DMS153 treated with DMSO at 0.1 percent for 48 hours (cell line): ENCODE measurements around the gene ANKK1.

Experiments used
- DNase-seq: peaks from one replicate; lab custom pipeline; 2025; ENCODE audit not compliant: unreplicated experiment; lab: John Stamatoyannopoulos, UW

Gene ANKK1

GRCh38 chr11:113387605-113388211 lies at the start of gene ANKK1:
ANKK1 (plus strand) TSS chr11:113387779; CDS start chr11:113387885, 106 bp downstream.
- no peak for DNase-seq

GRCh38 chr11:113338730-113339129 lies 48.8 kb upstream of the ANKK1 start:
- no peak for DNase-seq

- no peak for DNase-seq
Observed at GRCh38 chr11:113339929-113340589, 47.5 kb upstream of the ANKK1 start.

- DNase-seq: peak; percentile 26
Observed at GRCh38 chr11:113341388-113342165, 46.0 kb upstream of the ANKK1 start.

GRCh38 chr11:113345978-113346377 lies 41.6 kb upstream of the ANKK1 start:
- DNase-seq: no peak

GRCh38 chr11:113349528-113349927 lies 38.1 kb upstream of the ANKK1 start:
- no peak for DNase-seq

- DNase-seq: no peak
Observed at GRCh38 chr11:113350336-113351067, 37.1 kb upstream of the ANKK1 start.

- DNase-seq: no peak
Observed at GRCh38 chr11:113351068-113351450, 36.5 kb upstream of the ANKK1 start.

GRCh38 chr11:113351480-113351879 lies 36.1 kb upstream of the ANKK1 start:
- DNase-seq: no peak

- no peak for DNase-seq
Observed at GRCh38 chr11:113356203-113356602, 31.4 kb upstream of the ANKK1 start.

GRCh38 chr11:113363406-113363805 lies 24.2 kb upstream of the ANKK1 start:
- no peak for DNase-seq

GRCh38 chr11:113363996-113364641 lies 23.5 kb upstream of the ANKK1 start:
- DNase-seq: no peak

- no peak for DNase-seq
Observed at GRCh38 chr11:113365895-113366294, 21.7 kb upstream of the ANKK1 start.

- no peak for DNase-seq
Observed at GRCh38 chr11:113369411-113369810, 18.2 kb upstream of the ANKK1 start.

- DNase-seq: no peak
Observed at GRCh38 chr11:113370634-113371033, 16.9 kb upstream of the ANKK1 start.

GRCh38 chr11:113372309-113372708 lies 15.3 kb upstream of the ANKK1 start:
- no peak for DNase-seq

- DNase-seq: no peak
Observed at GRCh38 chr11:113373306-113373705, 14.3 kb upstream of the ANKK1 start.

- DNase-seq: no peak
Observed at GRCh38 chr11:113373981-113374560, 13.5 kb upstream of the ANKK1 start.

GRCh38 chr11:113375402-113375801 lies 12.2 kb upstream of the ANKK1 start:
- no peak for DNase-seq

- DNase-seq: no peak
Observed at GRCh38 chr11:113376156-113376555, 11.4 kb upstream of the ANKK1 start.
